ENCODE results near the gene GALNT7.

GRCh38 chr4:173211222-173211621 is 42.6 kb downstream of the GALNT7 start:
- TF ChIP-seq CTCF (IDR thresholded peaks at IDR 0.05), result no peak
- no peak for TF ChIP-seq EP300 (IDR thresholded peaks at IDR 0.05)
